ENCODE results near the gene MAML3. TPM values are rescaled to one million over a fixed set of nuclear protein-coding genes. Genes with fewer than 3 reads are reported as not detected.

The MAML3 gene
- total RNA-seq, 2 donors from 2014 or later, result 29.2 to 32.2 TPM

- Histone ChIP-seq H3K27ac (ENCODE audit: low read depth, low read length) (no peak overlapping the region), H3K9me3 (ENCODE audit: control insufficient read depth, low read length) (no peaks in the 10 kb centered on the region), H3K36me3 (ENCODE audit: control insufficient read depth, insufficient read depth, low read length) (no peaks in the 10 kb centered on the region), H3K27me3 (ENCODE audit: control insufficient read depth, insufficient read depth, low read length, poor library complexity, severe bottlenecking) (no peaks in the 10 kb centered on the region), H3K9ac (ENCODE audit: extremely low read depth, low read length, poor library complexity, severe bottlenecking) (no peak overlapping the region), H3K4me1 (ENCODE audit: control insufficient read depth, insufficient read depth, low read length) (peaks cover 7% of the 10 kb centered on the region), H3K4me3 (ENCODE audit: low read length) (no peak overlapping the region)
- no peak overlapping the region for H3K4me3 Mint-ChIP-seq
- WGBS, 2 experiments (ENCODE audit: insufficient coverage in 1 of 2, insufficient read length in 1 of 2), result 91 to 100% methylated on average over 2 of the region's 2 CpGs
- no peak overlapping the region for H3K27ac Mint-ChIP-seq
- TF ChIP-seq, protein P1, sequence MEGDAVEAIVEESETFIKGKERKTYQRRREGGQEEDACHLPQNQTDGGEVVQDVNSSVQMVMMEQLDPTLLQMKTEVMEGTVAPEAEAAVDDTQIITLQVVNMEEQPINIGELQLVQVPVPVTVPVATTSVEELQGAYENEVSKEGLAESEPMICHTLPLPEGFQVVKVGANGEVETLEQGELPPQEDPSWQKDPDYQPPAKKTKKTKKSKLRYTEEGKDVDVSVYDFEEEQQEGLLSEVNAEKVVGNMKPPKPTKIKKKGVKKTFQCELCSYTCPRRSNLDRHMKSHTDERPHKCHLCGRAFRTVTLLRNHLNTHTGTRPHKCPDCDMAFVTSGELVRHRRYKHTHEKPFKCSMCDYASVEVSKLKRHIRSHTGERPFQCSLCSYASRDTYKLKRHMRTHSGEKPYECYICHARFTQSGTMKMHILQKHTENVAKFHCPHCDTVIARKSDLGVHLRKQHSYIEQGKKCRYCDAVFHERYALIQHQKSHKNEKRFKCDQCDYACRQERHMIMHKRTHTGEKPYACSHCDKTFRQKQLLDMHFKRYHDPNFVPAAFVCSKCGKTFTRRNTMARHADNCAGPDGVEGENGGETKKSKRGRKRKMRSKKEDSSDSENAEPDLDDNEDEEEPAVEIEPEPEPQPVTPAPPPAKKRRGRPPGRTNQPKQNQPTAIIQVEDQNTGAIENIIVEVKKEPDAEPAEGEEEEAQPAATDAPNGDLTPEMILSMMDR (conservative IDR thresholded peaks at IDR 0.05), result no peak
- H3K36me3 Mint-ChIP-seq (ENCODE audit: low read depth), result no peaks in the 10 kb centered on the region
- H3K4me1 Mint-ChIP-seq, result peaks cover 36% of the 10 kb centered on the region
- no peak for DNase-seq
- H3K27me3 Mint-ChIP-seq (ENCODE audit: insufficient read depth), result no peaks in the 10 kb centered on the region
- H3K9me3 Mint-ChIP-seq, result no peaks in the 10 kb centered on the region
These were observed 88.6 kb downstream of the MAML3 start for GRCh38 chr4:140065393-140065792.

DNA sequence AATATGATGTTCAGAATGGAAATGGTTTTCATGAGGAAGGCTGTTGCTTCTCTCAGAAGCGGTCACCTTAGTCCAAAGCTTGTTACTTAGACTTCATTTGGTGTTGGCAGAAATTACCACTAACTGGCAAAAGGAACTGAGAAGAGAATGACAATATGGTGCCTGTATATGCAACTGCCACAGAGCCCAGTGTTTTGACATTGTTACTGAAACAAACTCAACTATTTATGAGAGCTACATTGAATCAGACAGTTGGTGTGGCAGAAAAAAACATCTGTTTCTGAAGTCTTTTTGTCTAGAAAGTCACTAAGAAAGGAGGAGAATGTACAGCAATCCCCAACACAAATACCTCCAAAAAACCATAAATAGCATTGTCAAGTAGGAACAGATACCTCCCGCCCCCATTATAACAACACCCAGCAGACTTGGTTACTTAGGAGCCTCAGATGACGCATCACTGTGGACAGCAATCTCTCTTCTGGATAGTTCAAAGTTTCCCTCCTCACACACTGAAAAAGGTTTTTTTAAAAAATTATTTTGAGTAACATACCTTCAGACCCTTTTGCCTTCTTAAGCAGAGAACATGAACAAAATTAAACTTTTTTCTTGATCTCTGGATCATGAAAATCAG, 92.2 kb downstream of the MAML3 start:
- H3K27ac ChIP-seq (ENCODE audit: low read depth, low read length), result no peak overlapping the region

GRCh38 chr4:140061194-140061593, 92.8 kb downstream of the MAML3 start:
- WGBS, 2 experiments (ENCODE audit: insufficient coverage in 1 of 2, insufficient read length in 1 of 2), result 90 to 95% methylated on average over 3 to 4 of the region's 4 CpGs
- Histone ChIP-seq H3K27me3 (ENCODE audit: control insufficient read depth, insufficient read depth, low read length, poor library complexity, severe bottlenecking) (no peaks in the 10 kb centered on the region), H3K9me3 (ENCODE audit: control insufficient read depth, low read length) (no peaks in the 10 kb centered on the region), H3K4me3 (ENCODE audit: low read length) (no peak overlapping the region), H3K36me3 (ENCODE audit: control insufficient read depth, insufficient read depth, low read length) (no peaks in the 10 kb centered on the region), H3K9ac (ENCODE audit: extremely low read depth, low read length, poor library complexity, severe bottlenecking) (no peak overlapping the region), H3K4me1 (ENCODE audit: control insufficient read depth, insufficient read depth, low read length) (peaks cover 7% of the 10 kb centered on the region), H3K27ac (ENCODE audit: low read depth, low read length) (no peak overlapping the region)
- Mint-ChIP-seq H3K27me3 (ENCODE audit: insufficient read depth) (no peaks in the 10 kb centered on the region), H3K4me3 (no peak overlapping the region), H3K27ac (no peak overlapping the region), H3K36me3 (ENCODE audit: low read depth) (no peaks in the 10 kb centered on the region), H3K9me3 (no peaks in the 10 kb centered on the region), H3K4me1 (peaks cover 21% of the 10 kb centered on the region)
- DNase-seq, result no peak
- TF ChIP-seq, protein P1 (conservative IDR thresholded peaks at IDR 0.05), result no peak

More for the DNA sequence above, 92.2 kb downstream of the MAML3 start:
- peaks cover 7% of the 10 kb centered on the region for H3K4me1 ChIP-seq (ENCODE audit: control insufficient read depth, insufficient read depth, low read length)
- no peaks in the 10 kb centered on the region for H3K27me3 ChIP-seq (ENCODE audit: control insufficient read depth, insufficient read depth, low read length, poor library complexity, severe bottlenecking)
- H3K4me3 ChIP-seq (ENCODE audit: low read length), result no peak overlapping the region
- TF ChIP-seq, protein P1 (conservative IDR thresholded peaks at IDR 0.05), result no peak
- Mint-ChIP-seq H3K36me3 (ENCODE audit: low read depth) (no peaks in the 10 kb centered on the region), H3K9me3 (no peaks in the 10 kb centered on the region), H3K4me3 (no peak overlapping the region), H3K4me1 (peaks cover 27% of the 10 kb centered on the region), H3K27me3 (ENCODE audit: insufficient read depth) (no peaks in the 10 kb centered on the region), H3K27ac (no peak overlapping the region)
- 94 to 100% methylated on average over 3 of the region's 3 CpGs for WGBS, 2 experiments (ENCODE audit: insufficient coverage in 1 of 2, insufficient read length in 1 of 2)
- H3K9me3 ChIP-seq (ENCODE audit: control insufficient read depth, low read length), result no peaks in the 10 kb centered on the region
- H3K9ac ChIP-seq (ENCODE audit: extremely low read depth, low read length, poor library complexity, severe bottlenecking), result no peak overlapping the region
- no peaks in the 10 kb centered on the region for H3K36me3 ChIP-seq (ENCODE audit: control insufficient read depth, insufficient read depth, low read length)
- no peak for DNase-seq
